ENCODE results near the gene IL7R.
"Not testable (repeated sequence)": the region's sequence is repeated elsewhere in the genome, so short reads cannot be mapped to it uniquely, and the experiment has no call there.

Gene IL7R

GRCh38 chr5:35847491-35847890 lies 9.2 kb upstream of the IL7R start:
- Histone ChIP-seq H3K4me2 (ENCODE audit: low read length) (no peak overlapping the region), H3K36me3 (ENCODE audit: insufficient read depth, low read length) (no peaks in the 10 kb centered on the region), H3K9ac (ENCODE audit: low read depth, low read length) (no peak overlapping the region), H3K9me3 (replicated peaks; ENCODE audit: low read length) (no peaks in the 10 kb centered on the region), H3K4me1 (ENCODE audit: control insufficient read depth, insufficient read depth, low read length) (peaks cover 15% of the 10 kb centered on the region), H3K4me3 (ENCODE audit: low read length) (no peak overlapping the region), H3K27me3 (ENCODE audit: control insufficient read depth, insufficient read depth, low read length) (no peaks in the 10 kb centered on the region)

DNA sequence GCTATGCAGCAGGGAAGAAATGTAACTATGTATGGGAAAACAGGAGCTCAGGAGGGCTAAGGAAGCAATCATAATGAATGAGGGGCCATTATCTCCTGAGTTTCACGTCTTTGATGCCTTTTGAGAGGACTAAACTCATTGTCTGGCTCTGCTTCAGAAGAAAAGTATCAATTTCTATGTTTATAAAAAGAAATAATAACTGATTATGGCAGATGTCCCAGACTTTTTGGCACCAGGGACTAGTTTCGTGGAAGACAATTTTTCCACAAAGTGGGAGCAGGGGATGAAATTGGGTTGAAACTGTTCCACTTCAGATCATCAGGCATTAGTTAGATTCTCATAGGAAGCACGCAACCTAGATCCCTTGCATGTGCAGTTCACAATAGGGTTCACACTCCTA lies 8.7 kb upstream of the IL7R start:
- peaks cover 19% of the 10 kb centered on the region for H3K4me1 ChIP-seq (ENCODE audit: control insufficient read depth, insufficient read depth, low read length)

GRCh38 chr5:35849860-35850259 lies 6.8 kb upstream of the IL7R start:
- Histone ChIP-seq H3K27me3 (ENCODE audit: control insufficient read depth, insufficient read depth, low read length) (no peaks in the 10 kb centered on the region), H3K4me1 (ENCODE audit: control insufficient read depth, insufficient read depth, low read length) (peaks cover 29% of the 10 kb centered on the region), H3K36me3 (ENCODE audit: insufficient read depth, low read length) (no peaks in the 10 kb centered on the region), H3K4me2 (ENCODE audit: low read length) (no peak overlapping the region), H3K4me3 (ENCODE audit: low read length) (no peak overlapping the region), H3K9ac (ENCODE audit: low read depth, low read length) (no peak overlapping the region), H3K9me3 (replicated peaks; ENCODE audit: low read length) (no peaks in the 10 kb centered on the region)

More for the DNA sequence above, 8.7 kb upstream of the IL7R start:
- H3K36me3 ChIP-seq (ENCODE audit: insufficient read depth, low read length) = no peaks in the 10 kb centered on the region
- no peaks in the 10 kb centered on the region for H3K9me3 ChIP-seq (replicated peaks; ENCODE audit: low read length)
- H3K4me2 ChIP-seq (ENCODE audit: low read length) = no peak overlapping the region
- H3K9ac ChIP-seq (ENCODE audit: low read depth, low read length) = no peak overlapping the region
- no peaks in the 10 kb centered on the region for H3K27me3 ChIP-seq (ENCODE audit: control insufficient read depth, insufficient read depth, low read length)
- H3K4me3 ChIP-seq (ENCODE audit: low read length) = no peak overlapping the region

DNA sequence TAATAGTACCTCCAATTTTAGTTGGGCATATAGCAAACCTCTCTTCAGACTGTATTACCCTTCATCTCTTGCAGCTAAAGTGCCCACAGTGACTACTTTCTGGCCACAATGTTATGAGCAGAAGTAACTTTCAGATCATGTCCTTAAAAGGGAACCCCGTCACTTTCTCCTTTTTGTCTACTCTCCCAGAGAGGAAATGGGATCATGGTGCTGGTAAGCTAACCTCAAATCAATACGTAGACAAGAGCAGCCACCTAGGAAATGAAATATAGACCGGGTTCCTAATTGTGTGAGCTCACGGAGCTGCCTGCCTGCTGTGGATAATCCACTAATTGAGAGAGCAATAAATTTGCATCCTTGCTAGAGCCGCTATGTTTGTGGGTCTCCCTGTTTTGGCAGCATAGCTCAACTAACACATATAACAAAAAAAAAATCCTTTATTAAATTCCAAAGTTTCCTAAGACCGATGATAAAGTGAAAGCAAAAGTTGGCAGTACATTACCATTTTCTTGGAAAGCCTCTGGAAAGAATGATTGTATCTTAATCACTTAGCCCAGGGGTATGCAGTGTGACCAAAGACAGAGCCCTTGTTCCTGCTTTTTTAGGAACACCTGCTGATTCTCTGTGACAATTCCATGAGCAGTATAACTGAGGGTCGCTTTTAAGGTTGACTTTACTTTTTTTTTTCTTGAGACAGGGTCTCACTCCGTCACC lies 5.6 kb upstream of the IL7R start:
- peaks cover 40% of the 10 kb centered on the region for H3K4me1 ChIP-seq (ENCODE audit: control insufficient read depth, insufficient read depth, low read length)
- no peaks in the 10 kb centered on the region for H3K27me3 ChIP-seq (ENCODE audit: control insufficient read depth, insufficient read depth, low read length)
- peak overlapping the region; percentile 28 for H3K9ac ChIP-seq (ENCODE audit: low read depth, low read length)
- H3K36me3 ChIP-seq (ENCODE audit: insufficient read depth, low read length) = no peaks in the 10 kb centered on the region
- peak overlapping the region; percentile 60 for H3K4me3 ChIP-seq (ENCODE audit: low read length)
- no peaks in the 10 kb centered on the region for H3K9me3 ChIP-seq (replicated peaks; ENCODE audit: low read length)
- peak overlapping the region; percentile 78 for H3K4me2 ChIP-seq (ENCODE audit: low read length)

DNA sequence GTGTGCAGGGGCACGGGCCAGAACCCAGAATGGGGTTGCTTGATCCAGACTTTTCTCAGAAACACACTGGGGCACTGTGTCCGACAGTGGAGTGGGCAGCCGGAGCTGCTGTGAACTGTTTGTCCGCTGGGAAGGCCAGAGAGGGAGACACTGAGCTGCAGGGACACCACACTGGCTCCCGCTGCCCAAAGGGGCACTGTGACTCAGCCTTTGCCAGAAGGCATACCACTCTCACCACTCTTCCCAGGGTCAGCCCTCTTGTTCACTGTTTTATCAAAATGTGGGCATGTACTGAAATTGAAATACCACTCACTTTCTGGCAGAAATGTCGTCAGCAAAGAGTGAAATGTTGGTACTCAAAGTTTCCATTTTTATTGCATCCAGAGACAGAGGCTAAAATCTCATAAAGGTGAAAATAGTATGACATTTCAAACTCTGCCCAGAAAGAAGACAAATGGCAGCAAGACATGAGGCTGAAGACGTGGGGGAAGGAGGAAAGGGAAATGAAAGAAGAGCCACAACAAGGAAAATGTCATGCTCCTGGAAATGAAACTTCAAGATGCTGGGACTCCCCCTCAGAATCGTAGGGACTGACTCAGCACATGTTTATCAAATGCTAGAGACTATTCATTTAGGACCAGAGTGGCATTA lies 4.5 kb upstream of the IL7R start:
- H3K9me3 ChIP-seq (replicated peaks; ENCODE audit: low read length) = no peaks in the 10 kb centered on the region
- no peaks in the 10 kb centered on the region for H3K36me3 ChIP-seq (ENCODE audit: insufficient read depth, low read length)
- peaks cover 51% of the 10 kb centered on the region for H3K4me1 ChIP-seq (ENCODE audit: control insufficient read depth, insufficient read depth, low read length)
- no peaks in the 10 kb centered on the region for H3K27me3 ChIP-seq (ENCODE audit: control insufficient read depth, insufficient read depth, low read length)
- no peak overlapping the region for H3K9ac ChIP-seq (ENCODE audit: low read depth, low read length)
- H3K4me2 ChIP-seq (ENCODE audit: low read length) = peak overlapping the region; percentile 78
- no peak overlapping the region for H3K4me3 ChIP-seq (ENCODE audit: low read length)

DNA sequence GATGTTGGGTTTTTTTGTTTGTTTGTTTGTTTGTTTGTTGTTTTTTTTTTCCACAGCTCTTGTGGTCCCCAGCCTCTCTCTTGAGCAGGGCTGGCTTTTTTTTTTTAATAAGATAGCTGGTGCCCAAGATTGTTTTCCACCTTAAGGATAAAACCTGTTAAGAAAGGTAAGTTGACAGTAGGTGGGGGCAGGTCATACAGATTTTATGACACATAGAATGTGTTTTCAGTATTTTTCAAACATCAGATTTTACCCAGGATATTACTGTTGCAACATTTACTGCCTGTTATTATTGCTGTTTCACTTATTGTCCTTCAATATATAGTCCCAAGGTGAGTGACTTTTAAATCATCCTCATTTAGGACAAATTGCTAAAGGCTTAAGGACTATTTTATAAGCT lies 3.9 kb upstream of the IL7R start:
- Histone ChIP-seq H3K9me3 (replicated peaks; ENCODE audit: low read length) (no peaks in the 10 kb centered on the region), H3K9ac (ENCODE audit: low read depth, low read length) (no peak overlapping the region), H3K36me3 (ENCODE audit: insufficient read depth, low read length) (no peaks in the 10 kb centered on the region), H3K27me3 (ENCODE audit: control insufficient read depth, insufficient read depth, low read length) (no peaks in the 10 kb centered on the region), H3K4me1 (ENCODE audit: control insufficient read depth, insufficient read depth, low read length) (peaks cover 57% of the 10 kb centered on the region), H3K4me3 (ENCODE audit: low read length) (no peak overlapping the region), H3K4me2 (ENCODE audit: low read length) (peak overlapping the region; percentile 78)

DNA sequence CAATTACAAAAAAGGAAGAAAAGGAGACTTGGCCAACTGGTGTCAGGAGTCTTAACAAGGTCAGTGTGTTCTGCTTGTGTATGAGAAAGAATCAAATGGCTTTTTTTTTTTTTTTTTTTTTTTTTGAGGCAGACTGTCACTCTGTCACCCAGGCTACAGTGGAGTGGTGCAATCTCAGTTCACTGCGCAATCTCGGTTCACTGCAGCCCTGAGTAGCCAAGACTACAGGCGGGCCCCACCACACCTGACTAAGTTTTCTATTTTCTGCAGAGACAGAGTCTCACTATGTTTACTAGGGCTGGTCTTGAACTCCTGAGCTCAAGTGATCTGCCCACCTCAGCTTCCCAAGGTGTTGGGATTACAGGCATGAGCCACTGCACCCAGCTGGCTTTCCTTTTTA lies 3.1 kb upstream of the IL7R start:
- no peak overlapping the region for H3K4me2 ChIP-seq (ENCODE audit: low read length)
- H3K27me3 ChIP-seq (ENCODE audit: control insufficient read depth, insufficient read depth, low read length) = no peaks in the 10 kb centered on the region
- H3K9ac ChIP-seq (ENCODE audit: low read depth, low read length) = no peak overlapping the region
- peaks cover 63% of the 10 kb centered on the region for H3K4me1 ChIP-seq (ENCODE audit: control insufficient read depth, insufficient read depth, low read length)
- H3K9me3 ChIP-seq (replicated peaks; ENCODE audit: low read length) = no peaks in the 10 kb centered on the region
- H3K36me3 ChIP-seq (ENCODE audit: insufficient read depth, low read length) = no peaks in the 10 kb centered on the region
- no peak overlapping the region for H3K4me3 ChIP-seq (ENCODE audit: low read length)

GRCh38 chr5:35854248-35854647 lies 2.4 kb upstream of the IL7R start:
- H3K4me2 ChIP-seq (ENCODE audit: low read length) = no peak overlapping the region
- H3K9ac ChIP-seq (ENCODE audit: low read depth, low read length) = no peak overlapping the region
- H3K9me3 ChIP-seq (replicated peaks; ENCODE audit: low read length) = no peaks in the 10 kb centered on the region
- H3K27me3 ChIP-seq (ENCODE audit: control insufficient read depth, insufficient read depth, low read length) = no peaks in the 10 kb centered on the region
- peaks cover 69% of the 10 kb centered on the region for H3K4me1 ChIP-seq (ENCODE audit: control insufficient read depth, insufficient read depth, low read length)
- H3K36me3 ChIP-seq (ENCODE audit: insufficient read depth, low read length) = no peaks in the 10 kb centered on the region
- no peak overlapping the region for H3K4me3 ChIP-seq (ENCODE audit: low read length)

DNA sequence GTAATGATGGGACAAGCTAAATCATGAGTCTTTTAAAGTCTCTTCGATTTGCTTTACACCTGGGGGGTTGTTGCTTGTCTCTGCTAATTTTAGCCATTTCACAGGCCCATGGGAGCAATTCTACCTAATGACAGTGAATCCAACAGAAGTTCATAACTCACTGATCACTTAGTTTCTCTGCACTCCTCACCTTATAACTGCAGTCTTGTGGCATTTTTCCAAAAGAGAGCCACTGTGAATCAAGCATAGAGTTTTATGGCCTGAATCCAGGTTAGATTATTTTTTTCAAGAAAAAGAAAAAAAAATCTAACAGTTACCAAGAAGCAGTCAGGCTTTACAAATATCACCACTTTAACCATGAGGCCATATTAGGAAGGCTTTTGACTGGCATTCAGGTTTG lies 1.5 kb upstream of the IL7R start:
- no peak overlapping the region for H3K4me3 ChIP-seq (ENCODE audit: low read length)
- peaks cover 79% of the 10 kb centered on the region for H3K4me1 ChIP-seq (ENCODE audit: control insufficient read depth, insufficient read depth, low read length)
- no peaks in the 10 kb centered on the region for H3K9me3 ChIP-seq (replicated peaks; ENCODE audit: low read length)
- H3K36me3 ChIP-seq (ENCODE audit: insufficient read depth, low read length) = no peaks in the 10 kb centered on the region
- H3K4me2 ChIP-seq (ENCODE audit: low read length) = no peak overlapping the region
- H3K9ac ChIP-seq (ENCODE audit: low read depth, low read length) = no peak overlapping the region
- no peaks in the 10 kb centered on the region for H3K27me3 ChIP-seq (ENCODE audit: control insufficient read depth, insufficient read depth, low read length)

GRCh38 chr5:35856186-35856764 lies 416 bp upstream of the IL7R start:
- H3K36me3 ChIP-seq (ENCODE audit: insufficient read depth, low read length); H3K27me3 ChIP-seq (ENCODE audit: control insufficient read depth, insufficient read depth, low read length); H3K9me3 ChIP-seq (replicated peaks; ENCODE audit: low read length); H3K4me3 ChIP-seq (ENCODE audit: low read length): not testable (repeated sequence)
- Histone ChIP-seq H3K4me1 (ENCODE audit: control insufficient read depth, insufficient read depth, low read length) (peaks cover 86% of the 10 kb centered on the region), H3K9ac (ENCODE audit: low read depth, low read length) (peak overlapping the region; percentile 47), H3K4me2 (ENCODE audit: low read length) (peak overlapping the region; percentile 73)

GRCh38 chr5:35857606-35858205 lies 1.0 kb downstream of the IL7R start:
- Histone ChIP-seq H3K9ac (ENCODE audit: low read depth, low read length) (peak overlapping the region; percentile 47), H3K4me1 (ENCODE audit: control insufficient read depth, insufficient read depth, low read length) (peaks cover 79% of the 10 kb centered on the region), H3K27me3 (ENCODE audit: control insufficient read depth, insufficient read depth, low read length) (no peaks in the 10 kb centered on the region), H3K36me3 (ENCODE audit: insufficient read depth, low read length) (peaks cover 3% of the 10 kb centered on the region), H3K9me3 (replicated peaks; ENCODE audit: low read length) (no peaks in the 10 kb centered on the region), H3K4me3 (ENCODE audit: low read length) (peak overlapping the region; percentile 51), H3K4me2 (ENCODE audit: low read length) (peak overlapping the region; percentile 73)

Measured in skeletal muscle satellite cell (primary cell).